ENCODE results near the gene GRID1. TPM values are rescaled to one million over a fixed set of nuclear protein-coding genes. Genes with fewer than 3 reads are reported as not detected.

The GRID1 gene
- total RNA-seq, 4 donors from 2014 or later: 0.40 to 1.9 (median 1.00) TPM

GRCh38 chr10:86233131-86233530 lies 133.5 kb downstream of the GRID1 start:
- H3K27me3 ChIP-seq: no peaks in the 10 kb centered on the region
- H3K36me3 ChIP-seq: no peaks in the 10 kb centered on the region
- no peak for DNase-seq
- no peaks in the 10 kb centered on the region for H3K4me1 ChIP-seq
- TF ChIP-seq POLR2A (IDR thresholded peaks at IDR 0.05) (no peak), EP300 (IDR thresholded peaks at IDR 0.05; ENCODE audit: low read depth) (no peak), POLR2AphosphoS5 (IDR thresholded peaks at IDR 0.05) (no peak)
- TF ChIP-seq, protein P1, sequence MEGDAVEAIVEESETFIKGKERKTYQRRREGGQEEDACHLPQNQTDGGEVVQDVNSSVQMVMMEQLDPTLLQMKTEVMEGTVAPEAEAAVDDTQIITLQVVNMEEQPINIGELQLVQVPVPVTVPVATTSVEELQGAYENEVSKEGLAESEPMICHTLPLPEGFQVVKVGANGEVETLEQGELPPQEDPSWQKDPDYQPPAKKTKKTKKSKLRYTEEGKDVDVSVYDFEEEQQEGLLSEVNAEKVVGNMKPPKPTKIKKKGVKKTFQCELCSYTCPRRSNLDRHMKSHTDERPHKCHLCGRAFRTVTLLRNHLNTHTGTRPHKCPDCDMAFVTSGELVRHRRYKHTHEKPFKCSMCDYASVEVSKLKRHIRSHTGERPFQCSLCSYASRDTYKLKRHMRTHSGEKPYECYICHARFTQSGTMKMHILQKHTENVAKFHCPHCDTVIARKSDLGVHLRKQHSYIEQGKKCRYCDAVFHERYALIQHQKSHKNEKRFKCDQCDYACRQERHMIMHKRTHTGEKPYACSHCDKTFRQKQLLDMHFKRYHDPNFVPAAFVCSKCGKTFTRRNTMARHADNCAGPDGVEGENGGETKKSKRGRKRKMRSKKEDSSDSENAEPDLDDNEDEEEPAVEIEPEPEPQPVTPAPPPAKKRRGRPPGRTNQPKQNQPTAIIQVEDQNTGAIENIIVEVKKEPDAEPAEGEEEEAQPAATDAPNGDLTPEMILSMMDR (IDR thresholded peaks at IDR 0.05): no peak
- in situ Hi-C loops (cut with MboI; ENCODE audit: low pct_ligation_motif_present in 1 of 4, low pct_unique_long_range_greater_than_20kb in 1 of 4, low sequenced_read_pairs in 3 of 4) (no loop called here), intact Hi-C loops (cut with DNase I; ENCODE audit: low total_unique reads) (no loop called here)
- H3K9me3 ChIP-seq: no peaks in the 10 kb centered on the region
- H3K4me3 ChIP-seq: no peak overlapping the region
- WGBS, 2 donors (ENCODE audit: low coverage in 1 of 2): 79 to 83% methylated on average over 2 to 7 of the region's 7 CpGs
- H3K27ac ChIP-seq: no peak overlapping the region

DNA sequence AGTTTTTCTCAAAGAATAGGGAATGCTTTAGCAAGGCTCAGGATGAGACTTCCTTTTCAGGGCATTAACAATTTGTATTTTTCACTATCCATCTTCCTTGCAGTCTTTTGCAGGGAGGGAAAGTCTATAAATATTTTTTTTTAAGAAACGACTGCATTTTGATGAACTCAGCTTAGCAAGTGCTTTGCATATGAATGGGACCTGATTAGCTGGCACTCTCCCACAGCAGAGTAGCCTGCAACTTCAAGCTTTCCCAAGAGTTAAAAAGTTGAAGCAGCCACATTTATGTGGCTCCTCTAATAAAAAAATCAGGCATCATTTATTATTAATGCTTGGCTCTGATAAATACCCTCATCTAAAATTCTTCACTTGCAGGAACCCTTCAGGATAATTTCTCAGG lies 134.0 kb downstream of the GRID1 start:
- no peak for DNase-seq
- Histone ChIP-seq H3K4me1 (no peaks in the 10 kb centered on the region), H3K9me3 (no peaks in the 10 kb centered on the region), H3K27ac (no peak overlapping the region), H3K4me3 (no peak overlapping the region), H3K36me3 (no peaks in the 10 kb centered on the region), H3K27me3 (no peaks in the 10 kb centered on the region)
- in situ Hi-C loops (cut with MboI; ENCODE audit: low pct_ligation_motif_present in 1 of 4, low pct_unique_long_range_greater_than_20kb in 1 of 4, low sequenced_read_pairs in 3 of 4): no loop called here
- intact Hi-C loops (cut with DNase I; ENCODE audit: low total_unique reads): no loop called here
- WGBS, 2 donors (ENCODE audit: low coverage in 1 of 2): 0 to 18% methylated on average over 1 of the region's 1 CpG
- TF ChIP-seq EP300 (IDR thresholded peaks at IDR 0.05; ENCODE audit: low read depth): no peak
- TF ChIP-seq, protein P1 (IDR thresholded peaks at IDR 0.05): no peak

DNA sequence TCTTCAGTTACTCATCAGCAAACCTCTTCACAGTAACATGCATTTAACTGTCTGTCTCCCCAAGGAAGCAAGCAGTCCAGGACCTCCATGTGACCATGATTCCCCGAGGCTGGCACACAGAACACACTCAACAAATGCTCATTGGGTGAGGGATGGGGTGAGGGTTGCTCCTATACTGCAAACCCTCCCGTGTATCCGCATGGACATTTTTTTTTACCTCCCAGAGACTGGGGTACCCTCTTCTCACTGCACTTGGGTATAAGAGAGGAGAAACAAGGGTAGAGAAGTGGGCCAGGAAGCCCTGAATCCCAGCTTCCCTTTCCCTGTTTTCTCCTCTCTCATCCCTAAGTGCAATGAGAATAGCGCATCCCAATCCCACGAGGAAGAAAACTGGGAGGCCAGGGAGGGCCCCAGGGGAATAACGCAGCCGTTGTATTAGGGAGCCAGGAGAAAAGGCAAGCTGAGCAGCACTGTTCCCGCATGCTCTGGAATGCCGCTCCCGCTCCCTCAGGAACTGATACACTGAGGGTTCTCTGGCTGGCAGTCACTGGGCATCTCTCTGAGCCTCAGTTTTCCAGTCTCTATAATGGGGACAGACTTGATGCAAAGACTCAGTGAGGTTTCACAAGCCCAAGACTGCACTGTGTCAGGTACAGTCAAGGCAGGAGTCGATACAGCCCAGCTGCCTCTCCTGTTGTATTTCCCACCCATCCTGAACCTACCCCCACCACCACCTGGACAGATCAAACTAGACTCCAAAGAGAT lies 134.6 kb downstream of the GRID1 start:
- no peaks in the 10 kb centered on the region for H3K9me3 ChIP-seq
- no peak for DNase-seq
- H3K4me1 ChIP-seq: no peaks in the 10 kb centered on the region
- no peak overlapping the region for H3K4me3 ChIP-seq
- in situ Hi-C loops (cut with MboI; ENCODE audit: low pct_ligation_motif_present in 1 of 4, low pct_unique_long_range_greater_than_20kb in 1 of 4, low sequenced_read_pairs in 3 of 4): no loop called here
- WGBS, 2 donors (ENCODE audit: low coverage in 1 of 2): 80 to 87% methylated on average over 3 to 11 of the region's 11 CpGs
- TF ChIP-seq POLR2AphosphoS5 (IDR thresholded peaks at IDR 0.05): no peak
- no peak overlapping the region for H3K27ac ChIP-seq
- H3K36me3 ChIP-seq: no peaks in the 10 kb centered on the region
- intact Hi-C loops (cut with DNase I; ENCODE audit: low total_unique reads): no loop called here
- H3K27me3 ChIP-seq: no peaks in the 10 kb centered on the region

DNA sequence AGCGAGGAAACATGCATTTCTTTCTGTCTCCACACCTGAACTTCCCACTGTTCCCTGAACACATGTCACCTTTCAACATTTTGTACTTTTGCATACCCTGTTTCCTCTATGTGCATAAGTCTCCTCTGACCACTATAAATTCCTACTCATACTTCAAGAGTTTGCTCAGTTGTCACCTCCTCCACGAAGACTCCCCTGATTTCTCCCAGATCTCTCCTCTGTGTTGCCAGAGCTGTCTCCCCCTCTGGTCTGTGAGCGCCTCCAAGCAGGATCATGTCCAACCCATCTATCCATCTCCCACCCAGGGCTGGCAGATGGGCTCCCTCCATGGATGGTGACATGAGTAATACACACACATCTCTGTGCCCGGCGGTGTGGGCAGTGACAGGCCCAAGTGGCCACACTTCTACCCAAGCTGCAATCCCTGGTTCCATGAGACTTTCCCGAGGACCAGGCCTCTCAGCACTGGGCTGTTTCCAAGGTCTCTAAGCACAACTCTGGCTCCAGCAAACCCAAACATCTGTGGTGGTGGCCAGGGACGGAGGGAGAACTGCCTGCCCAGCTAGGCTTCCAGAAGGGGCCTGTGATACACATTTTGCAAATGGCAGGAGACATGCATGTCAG lies 135.9 kb downstream of the GRID1 start:
- intact Hi-C loops (cut with DNase I; ENCODE audit: low total_unique reads): no loop called here
- no peak for DNase-seq
- Histone ChIP-seq H3K4me1 (no peaks in the 10 kb centered on the region), H3K4me3 (no peak overlapping the region), H3K27ac (no peak overlapping the region), H3K27me3 (no peaks in the 10 kb centered on the region), H3K9me3 (no peaks in the 10 kb centered on the region), H3K36me3 (no peaks in the 10 kb centered on the region)
- in situ Hi-C loops (cut with MboI; ENCODE audit: low pct_ligation_motif_present in 1 of 4, low pct_unique_long_range_greater_than_20kb in 1 of 4, low sequenced_read_pairs in 3 of 4): no loop called here
- 77 to 78% methylated on average over 3 to 6 of the region's 7 CpGs for WGBS, 2 donors (ENCODE audit: low coverage in 1 of 2)
- TF ChIP-seq EP300 (IDR thresholded peaks at IDR 0.05; ENCODE audit: low read depth): no peak
- no peak for TF ChIP-seq POLR2A (IDR thresholded peaks at IDR 0.05)
- TF ChIP-seq, protein P1 (IDR thresholded peaks at IDR 0.05): no peak
- no peak for TF ChIP-seq POLR2AphosphoS5 (IDR thresholded peaks at IDR 0.05)
